Measurements from ENCODE around the gene GLB1L.

GRCh38 chr2:219270055-219270372, 24.8 kb upstream of the GLB1L start:
- TF ChIP-seq POLR2AphosphoS5 (IDR thresholded peaks at IDR 0.05) = no peak
- TF ChIP-seq, protein P1, sequence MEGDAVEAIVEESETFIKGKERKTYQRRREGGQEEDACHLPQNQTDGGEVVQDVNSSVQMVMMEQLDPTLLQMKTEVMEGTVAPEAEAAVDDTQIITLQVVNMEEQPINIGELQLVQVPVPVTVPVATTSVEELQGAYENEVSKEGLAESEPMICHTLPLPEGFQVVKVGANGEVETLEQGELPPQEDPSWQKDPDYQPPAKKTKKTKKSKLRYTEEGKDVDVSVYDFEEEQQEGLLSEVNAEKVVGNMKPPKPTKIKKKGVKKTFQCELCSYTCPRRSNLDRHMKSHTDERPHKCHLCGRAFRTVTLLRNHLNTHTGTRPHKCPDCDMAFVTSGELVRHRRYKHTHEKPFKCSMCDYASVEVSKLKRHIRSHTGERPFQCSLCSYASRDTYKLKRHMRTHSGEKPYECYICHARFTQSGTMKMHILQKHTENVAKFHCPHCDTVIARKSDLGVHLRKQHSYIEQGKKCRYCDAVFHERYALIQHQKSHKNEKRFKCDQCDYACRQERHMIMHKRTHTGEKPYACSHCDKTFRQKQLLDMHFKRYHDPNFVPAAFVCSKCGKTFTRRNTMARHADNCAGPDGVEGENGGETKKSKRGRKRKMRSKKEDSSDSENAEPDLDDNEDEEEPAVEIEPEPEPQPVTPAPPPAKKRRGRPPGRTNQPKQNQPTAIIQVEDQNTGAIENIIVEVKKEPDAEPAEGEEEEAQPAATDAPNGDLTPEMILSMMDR (IDR thresholded peaks at IDR 0.05) = no peak

Data from suprapubic skin (tissue), 3 donors.